Neutrophil (primary cell): ENCODE results near the gene DAP3.
"Not testable (repeated sequence)": the region's sequence is repeated elsewhere in the genome, so short reads cannot be mapped to it uniquely, and the experiment has no call there.

Experiments used
- H3K27ac ChIP-seq: fragments of 200-600 bp; sonication (generic); 2 replicates; pipeline ENCODE4 v1.5.1; 2016; ENCODE audit warnings: mild to moderate bottlenecking, moderate library complexity
- H3K27me3 ChIP-seq: fragments of 200-600 bp; sonication (generic); 2 replicates; pipeline ENCODE4 v1.6.0; 2016; ENCODE audit warnings: mild to moderate bottlenecking
- H3K36me3 ChIP-seq: fragments of 200-600 bp; sonication (generic); 2 replicates; pipeline ENCODE4 v1.5.1; 2017
- H3K4me1 ChIP-seq, 2 experiments: fragments of 200-600 bp in 1 of 2; sonication (generic) in 1 of 2; 1 replicate in 1 of 2; 2 replicates in 1 of 2; pipeline versions ENCODE4 v1.5.1 to v1.6.1; 2013 to 2016; ENCODE audit warnings: low read depth in 1 of 2, low read length in 1 of 2, mild to moderate bottlenecking in 1 of 2, moderate library complexity in 1 of 2; ENCODE audit not compliant: control insufficient read depth in 1 of 2, insufficient read depth in 1 of 2
- H3K4me3 ChIP-seq, 2 experiments: fragments of 200-600 bp in 1 of 2; sonication (generic) in 1 of 2; 1 replicate in 1 of 2; 2 replicates in 1 of 2; pipeline ENCODE4 v1.5.1; 2013 to 2016; ENCODE audit warnings: low read depth in 1 of 2, low read length in 1 of 2, mild to moderate bottlenecking in 1 of 2, moderate library complexity in 1 of 2
- H3K9me3 ChIP-seq: fragments of 200-600 bp; sonication (generic); 2 replicates; pipeline ENCODE4 v1.5.1; 2016
- TF ChIP-seq, protein P1 (sequence below): fragments of 200-600 bp; sonication (generic); IDR thresholded peaks from 2 replicates; pipeline ENCODE4 v1.5.1; 2016; ENCODE audit warnings: antibody characterized with exemption

Gene DAP3

DNA sequence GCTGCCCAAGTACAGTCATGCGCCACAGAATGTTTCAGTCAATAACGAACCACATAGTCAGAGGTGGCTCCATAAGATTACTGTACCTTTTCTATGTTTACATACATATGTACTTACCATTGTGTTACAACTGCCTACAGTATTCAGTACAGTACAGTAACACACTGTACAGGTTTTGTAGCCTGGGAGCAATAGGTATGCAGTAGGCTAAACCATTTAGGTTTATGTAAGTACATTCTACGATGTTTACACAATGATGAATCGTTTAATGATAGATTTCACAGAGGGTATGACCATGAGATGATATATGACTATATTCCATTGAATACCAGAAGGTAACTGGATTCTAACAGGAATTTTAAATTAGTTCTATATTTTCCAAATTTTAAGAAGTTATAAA, 10.9 kb upstream of the DAP3 start:
- H3K9me3 ChIP-seq, result no peaks in the 10 kb centered on the region
- no peak overlapping the region for H3K27ac ChIP-seq
- peaks cover 83% of the 10 kb centered on the region for H3K36me3 ChIP-seq
- TF ChIP-seq, protein P1, sequence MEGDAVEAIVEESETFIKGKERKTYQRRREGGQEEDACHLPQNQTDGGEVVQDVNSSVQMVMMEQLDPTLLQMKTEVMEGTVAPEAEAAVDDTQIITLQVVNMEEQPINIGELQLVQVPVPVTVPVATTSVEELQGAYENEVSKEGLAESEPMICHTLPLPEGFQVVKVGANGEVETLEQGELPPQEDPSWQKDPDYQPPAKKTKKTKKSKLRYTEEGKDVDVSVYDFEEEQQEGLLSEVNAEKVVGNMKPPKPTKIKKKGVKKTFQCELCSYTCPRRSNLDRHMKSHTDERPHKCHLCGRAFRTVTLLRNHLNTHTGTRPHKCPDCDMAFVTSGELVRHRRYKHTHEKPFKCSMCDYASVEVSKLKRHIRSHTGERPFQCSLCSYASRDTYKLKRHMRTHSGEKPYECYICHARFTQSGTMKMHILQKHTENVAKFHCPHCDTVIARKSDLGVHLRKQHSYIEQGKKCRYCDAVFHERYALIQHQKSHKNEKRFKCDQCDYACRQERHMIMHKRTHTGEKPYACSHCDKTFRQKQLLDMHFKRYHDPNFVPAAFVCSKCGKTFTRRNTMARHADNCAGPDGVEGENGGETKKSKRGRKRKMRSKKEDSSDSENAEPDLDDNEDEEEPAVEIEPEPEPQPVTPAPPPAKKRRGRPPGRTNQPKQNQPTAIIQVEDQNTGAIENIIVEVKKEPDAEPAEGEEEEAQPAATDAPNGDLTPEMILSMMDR, result no peak
- no peaks in the 10 kb centered on the region for H3K4me1 ChIP-seq
- H3K4me3 ChIP-seq, result no peak overlapping the region
- H3K27me3 ChIP-seq, result no peaks in the 10 kb centered on the region

DNA sequence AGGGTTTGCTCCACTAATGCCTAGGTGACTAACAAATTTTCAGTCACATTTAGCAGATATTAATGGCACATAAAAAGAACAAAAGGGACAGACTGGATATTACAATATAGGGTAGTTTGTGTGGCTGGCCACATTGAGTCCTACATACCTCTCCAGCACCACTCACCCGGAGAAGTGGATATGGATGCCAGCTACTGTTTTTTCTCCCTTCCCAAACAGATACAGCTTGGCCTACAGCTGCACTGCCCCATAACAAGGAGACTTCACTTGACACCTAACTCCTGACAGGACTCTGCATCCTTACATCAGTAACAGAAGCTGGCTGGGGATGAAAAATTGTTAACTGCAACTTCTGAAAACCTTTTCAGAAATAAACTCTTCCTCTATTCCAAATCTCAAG, 9.9 kb upstream of the DAP3 start:
- H3K27me3 ChIP-seq, H3K4me1 ChIP-seq, H3K4me3 ChIP-seq, H3K27ac ChIP-seq, H3K9me3 ChIP-seq: not testable (repeated sequence)
- peaks cover 79% of the 10 kb centered on the region for H3K36me3 ChIP-seq

DNA sequence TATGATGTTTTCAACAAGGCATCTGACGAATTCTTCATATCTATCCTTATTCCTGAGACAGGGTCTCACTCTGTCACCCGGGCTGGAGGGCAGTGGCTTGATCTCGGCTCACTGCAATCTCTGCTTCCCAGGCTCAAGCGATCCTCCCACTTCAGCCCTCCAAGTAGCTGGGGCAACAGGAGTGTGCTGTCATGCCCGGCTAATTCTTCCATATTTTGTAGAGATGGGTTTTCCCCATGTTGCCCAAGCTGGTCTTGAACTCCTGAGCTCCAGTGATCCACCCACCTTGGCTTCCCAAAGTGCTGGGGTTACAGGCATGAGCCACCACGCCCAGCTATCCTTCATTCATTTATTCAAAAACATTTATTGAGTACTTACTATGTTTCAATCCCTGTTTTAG, 8.4 kb upstream of the DAP3 start:
- no peaks in the 10 kb centered on the region for H3K9me3 ChIP-seq

DNA sequence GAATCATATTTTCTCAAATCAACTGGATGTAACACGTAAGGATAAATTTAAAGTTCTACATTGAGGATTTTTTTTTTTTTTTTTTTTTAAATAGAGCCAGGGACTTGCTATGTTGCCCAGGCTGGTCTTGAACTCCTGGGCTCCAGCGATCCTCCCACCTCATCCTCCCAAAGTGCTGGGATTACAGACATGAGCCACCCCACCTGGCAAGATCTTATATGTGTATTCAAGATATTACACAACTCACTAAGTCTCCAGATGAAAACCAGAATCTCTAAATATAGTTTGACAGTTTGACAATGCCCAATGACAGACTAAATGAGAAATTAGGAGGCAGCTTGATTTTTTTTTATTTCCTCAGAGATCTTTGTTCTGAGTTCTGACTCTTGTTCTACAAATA, 7.1 kb upstream of the DAP3 start:
- Histone ChIP-seq H3K4me3 (no peak overlapping the region), H3K27me3 (no peaks in the 10 kb centered on the region), H3K9me3 (no peaks in the 10 kb centered on the region), H3K36me3 (peaks cover 51% of the 10 kb centered on the region), H3K27ac (no peak overlapping the region), H3K4me1 (peaks cover 6 to 7% of the 10 kb centered on the region in 2 experiments)
- TF ChIP-seq, protein P1, result no peak

More for the DNA sequence above, 8.4 kb upstream of the DAP3 start:
- Histone ChIP-seq H3K4me1 (no peaks in the 10 kb centered on the region), H3K27me3 (no peaks in the 10 kb centered on the region), H3K36me3 (peaks cover 63% of the 10 kb centered on the region), H3K27ac (no peak overlapping the region), H3K4me3 (no peak overlapping the region)
- TF ChIP-seq, protein P1, result no peak

DNA sequence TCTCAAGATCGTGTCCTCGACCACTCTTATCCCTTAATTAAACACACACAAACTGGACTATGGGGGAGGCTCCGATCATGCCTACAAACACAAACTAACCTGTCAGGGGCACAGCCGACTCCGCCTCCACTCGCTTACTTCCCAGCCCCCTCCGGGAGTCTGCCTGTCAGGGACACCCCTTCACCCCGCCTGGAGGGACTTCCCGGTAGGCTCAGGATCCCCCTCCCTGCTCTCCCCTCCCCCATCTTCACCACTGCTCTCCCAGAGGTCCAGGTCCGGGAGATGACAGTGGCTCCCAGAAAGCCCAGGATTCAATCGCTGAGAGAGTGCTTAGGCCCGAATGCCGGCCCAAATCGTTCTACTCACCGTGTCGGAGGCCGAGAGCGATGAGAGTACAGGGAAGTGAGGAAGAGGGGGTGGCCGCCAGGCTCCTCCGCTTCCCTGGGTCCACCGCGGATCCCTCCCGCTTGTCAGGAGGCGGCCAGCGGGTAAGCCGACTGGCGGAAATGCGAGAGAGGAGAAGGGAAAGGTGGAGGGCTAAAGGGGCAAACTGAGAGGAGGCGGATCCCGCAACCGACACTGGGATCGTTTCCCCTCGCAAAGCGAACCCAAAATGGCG, 1.1 kb upstream of the DAP3 start:
- peaks cover 14 to 16% of the 10 kb centered on the region in 2 experiments for H3K4me1 ChIP-seq

DNA sequence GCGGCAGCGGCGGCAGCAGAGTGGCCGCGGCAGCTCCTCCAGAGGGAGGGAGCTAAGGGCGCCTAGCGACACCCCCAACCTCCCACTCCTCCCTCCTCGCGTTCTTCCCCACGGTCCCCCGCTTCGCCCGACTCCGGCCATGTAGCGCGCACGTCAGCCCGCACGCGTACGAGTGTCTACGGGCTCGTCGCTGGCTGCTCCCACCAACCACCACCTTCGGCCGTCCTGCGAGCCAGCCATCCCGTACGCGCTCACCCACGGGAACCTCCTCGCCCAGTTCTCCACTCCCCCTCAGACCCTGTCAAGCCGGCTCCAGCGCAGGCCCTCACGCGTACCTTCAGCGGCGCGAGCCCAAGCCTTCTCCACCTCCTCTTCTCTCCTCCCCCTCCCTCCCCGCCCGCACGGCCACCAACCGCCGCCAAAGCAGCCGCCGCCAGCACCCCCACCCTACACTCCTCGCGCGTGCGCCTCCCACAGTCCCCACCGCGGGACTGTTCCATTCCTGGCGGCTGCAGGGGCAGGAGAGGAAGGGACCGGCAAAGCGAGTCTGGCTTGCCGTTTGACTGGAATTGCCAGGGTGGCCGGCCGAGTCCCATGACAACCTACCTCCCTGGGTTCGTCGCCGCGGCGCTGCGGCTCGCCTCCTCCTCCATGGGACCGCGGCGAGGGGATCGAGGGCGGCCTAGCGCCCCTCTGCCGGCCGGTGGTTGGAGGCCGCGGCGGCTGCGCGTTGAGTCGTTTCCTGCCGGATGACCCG, 389 bp upstream of the DAP3 start, which contains the start of gene YY1AP1:
YY1AP1 (minus strand) TSS at position 451 of the 757 bp plus-strand sequence. CDS start 8,338 bp downstream, outside the sequence.
- Histone ChIP-seq H3K36me3 (no peaks in the 10 kb centered on the region), H3K27me3 (no peaks in the 10 kb centered on the region), H3K4me3 (peak within 1 kb of the TSS; percentile 88 to 97), H3K4me1 (peaks cover 14 to 16% of the 10 kb centered on the region in 2 experiments), H3K9me3 (no peaks in the 10 kb centered on the region), H3K27ac (peak within 1 kb of the TSS; percentile 99)
- TF ChIP-seq, protein P1, result peak; percentile 51

More for the DNA sequence above, 1.1 kb upstream of the DAP3 start:
- H3K27ac ChIP-seq, result peak overlapping the region; percentile 99
- peak overlapping the region; percentile 88 to 97 for H3K4me3 ChIP-seq
- not testable (repeated sequence) for H3K9me3 ChIP-seq, H3K36me3 ChIP-seq, H3K27me3 ChIP-seq
